Ovary (tissue), 9 donors: ENCODE results near the gene BSN. TPM values are rescaled to one million over a fixed set of nuclear protein-coding genes. Genes with fewer than 3 reads are reported as not detected.

Experiments used
- DNase-seq, 5 donors: peaks; one replicate each; pipeline ENCODE4 v3.0.0-alpha.2; 2019 to 2020
- H3K27ac ChIP-seq, 2 donors: fragments of 200-600 bp; one replicate each; pipeline versions ENCODE4 v1.5.1 to v1.8.0; 2019 to 2022
- H3K27me3 ChIP-seq: fragments of 200-600 bp; one replicate; pipeline ENCODE4 v1.8.0; 2022
- H3K36me3 ChIP-seq: fragments of 200-600 bp; sonication (generic); one replicate; pipeline ENCODE4 v1.5.1; 2019
- H3K4me1 ChIP-seq: one replicate; pipeline ENCODE4 v1.8.1; 2013; ENCODE audit warnings: mild to moderate bottlenecking, moderate library complexity; ENCODE audit not compliant: insufficient read depth
- H3K4me3 ChIP-seq: fragments of 200-600 bp; sonication (generic); one replicate; pipeline ENCODE4 v1.5.1; 2017
- H3K9me3 ChIP-seq, 2 donors: fragments of 200-600 bp in 1 of 2; sonication (generic) in 1 of 2; one replicate each; pipeline versions ENCODE4 v1.5.1 to v1.8.1; 2013 to 2019; ENCODE audit warnings: mild to moderate bottlenecking in 1 of 2, moderate library complexity in 1 of 2
- EP300 ChIP-seq: sonication (generic); formaldehyde crosslinking; IDR thresholded peaks from one replicate; pipeline ENCODE4 v1.6.1; 2017; ENCODE audit warnings: antibody characterized with exemption
- POLR2A ChIP-seq: fragments of 450-650 bp; IDR thresholded peaks from one replicate; pipeline ENCODE4 v1.6.1; 2017; ENCODE audit warnings: antibody characterized with exemption, mild to moderate bottlenecking, moderate library complexity
- WGBS, 3 donors: extraction: QIAGEN DNeasy Blood & Tissue Kit in 1 of 3; methylation state at CpG; one replicate each; pipeline versions ENCODE4 v1.1.5 to v1.1.7; 2013 to 2017; 5-methylcytosine and 5-hydroxymethylcytosine counted together
- intact Hi-C, 4 donors: fragments of 100-400 bp; cut with DNase I; formaldehyde crosslinking; loops; one replicate each; pipeline versions ENCODE4 v1.11.0 to v1.15.1; 2022 to 2023
- polyA plus RNA-seq, 2 donors: library from polyadenylated mRNA; stranded (reverse); fragments of 200-250 nt in 1 of 2; fragments of 350-450 nt in 1 of 2; fragmentation: Illumina TruSeq in 1 of 2; extraction: RNeasy Lipid Tissue Mini Kit (QIAGEN cat#74804) in 1 of 2; gene quantifications; one replicate each; pipeline ENCODE4 v1.2.3, GENCODE V29; 2013 to 2014
- total RNA-seq, 7 donors: library from RNA; depleted of rRNA in 2 of 7; stranded (reverse); fragments of >200 nt in 2 of 7; fragmentation: NEBNext Ultra II Directional in 3 of 7; extraction: Animal tissue kit (Norgen Biotek cat#: 25700) in 3 of 7; gene quantifications; one replicate each; pipeline versions ENCODE4 v1.1.0 to v1.2.4, GENCODE V29; 2016 to 2023
- TF ChIP-seq, protein P1 (sequence below), 3 donors: fragments of 450-650 bp in 2 of 3; fragments of 200-600 bp in 1 of 3; IDR thresholded peaks; one replicate each; pipeline versions ENCODE4 v1.5.1 to v1.8.0; 2016 to 2022; ENCODE audit warnings: antibody characterized with exemption in 3 of 3, mild to moderate bottlenecking in 1 of 3
- donor health status: DM: no; HTN: no; CAD: no; lungs with moderate emphysema.
- donor health status: DM: no; HTN: no; CAD: no.
- donor health status: Bipolar disorder and iron deficiency.
- donor health status: DM: yes; HTN: yes; CAD: no.
- donor health status: DM: no; HTN: no; CAD: no.
- donor health status: DM: yes; HTN: yes; CAD: no.

Gene BSN
- total and polyA plus RNA-seq, 9 donors, result 0.12 to 3.5 (median 0.77) TPM

GRCh38 chr3:49699281-49699979 is 145.2 kb downstream of the BSN start:
- 78 to 86% (median 78%) methylated on average over 16 of the region's 16 CpGs for WGBS, 3 donors
- Histone ChIP-seq H3K27me3 (no peaks in the 10 kb centered on the region), H3K4me1 (no peaks in the 10 kb centered on the region), H3K27ac (no peak overlapping the region), H3K36me3 (no peaks in the 10 kb centered on the region), H3K9me3 (no peaks in the 10 kb centered on the region), H3K4me3 (no peak overlapping the region)
- no peak for DNase-seq
- TF ChIP-seq EP300, result no peak
- no peak for TF ChIP-seq POLR2A
- TF ChIP-seq, protein P1, sequence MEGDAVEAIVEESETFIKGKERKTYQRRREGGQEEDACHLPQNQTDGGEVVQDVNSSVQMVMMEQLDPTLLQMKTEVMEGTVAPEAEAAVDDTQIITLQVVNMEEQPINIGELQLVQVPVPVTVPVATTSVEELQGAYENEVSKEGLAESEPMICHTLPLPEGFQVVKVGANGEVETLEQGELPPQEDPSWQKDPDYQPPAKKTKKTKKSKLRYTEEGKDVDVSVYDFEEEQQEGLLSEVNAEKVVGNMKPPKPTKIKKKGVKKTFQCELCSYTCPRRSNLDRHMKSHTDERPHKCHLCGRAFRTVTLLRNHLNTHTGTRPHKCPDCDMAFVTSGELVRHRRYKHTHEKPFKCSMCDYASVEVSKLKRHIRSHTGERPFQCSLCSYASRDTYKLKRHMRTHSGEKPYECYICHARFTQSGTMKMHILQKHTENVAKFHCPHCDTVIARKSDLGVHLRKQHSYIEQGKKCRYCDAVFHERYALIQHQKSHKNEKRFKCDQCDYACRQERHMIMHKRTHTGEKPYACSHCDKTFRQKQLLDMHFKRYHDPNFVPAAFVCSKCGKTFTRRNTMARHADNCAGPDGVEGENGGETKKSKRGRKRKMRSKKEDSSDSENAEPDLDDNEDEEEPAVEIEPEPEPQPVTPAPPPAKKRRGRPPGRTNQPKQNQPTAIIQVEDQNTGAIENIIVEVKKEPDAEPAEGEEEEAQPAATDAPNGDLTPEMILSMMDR (IDR thresholded peaks at IDR 0.05), result no peak
- intact Hi-C loops, result no loop called here

GRCh38 chr3:49700014-49700413 is 145.7 kb downstream of the BSN start:
- TF ChIP-seq EP300, result no peak
- TF ChIP-seq, protein P1 (IDR thresholded peaks at IDR 0.05), result no peak
- TF ChIP-seq POLR2A, result no peak
- intact Hi-C loops, result loop anchor here in 1 of 4 donors (10.0 kb wide), 1 partner anchor 205 kb away; the partner anchor contains the start of gene MST1R
- DNase-seq, result no peak

DNA sequence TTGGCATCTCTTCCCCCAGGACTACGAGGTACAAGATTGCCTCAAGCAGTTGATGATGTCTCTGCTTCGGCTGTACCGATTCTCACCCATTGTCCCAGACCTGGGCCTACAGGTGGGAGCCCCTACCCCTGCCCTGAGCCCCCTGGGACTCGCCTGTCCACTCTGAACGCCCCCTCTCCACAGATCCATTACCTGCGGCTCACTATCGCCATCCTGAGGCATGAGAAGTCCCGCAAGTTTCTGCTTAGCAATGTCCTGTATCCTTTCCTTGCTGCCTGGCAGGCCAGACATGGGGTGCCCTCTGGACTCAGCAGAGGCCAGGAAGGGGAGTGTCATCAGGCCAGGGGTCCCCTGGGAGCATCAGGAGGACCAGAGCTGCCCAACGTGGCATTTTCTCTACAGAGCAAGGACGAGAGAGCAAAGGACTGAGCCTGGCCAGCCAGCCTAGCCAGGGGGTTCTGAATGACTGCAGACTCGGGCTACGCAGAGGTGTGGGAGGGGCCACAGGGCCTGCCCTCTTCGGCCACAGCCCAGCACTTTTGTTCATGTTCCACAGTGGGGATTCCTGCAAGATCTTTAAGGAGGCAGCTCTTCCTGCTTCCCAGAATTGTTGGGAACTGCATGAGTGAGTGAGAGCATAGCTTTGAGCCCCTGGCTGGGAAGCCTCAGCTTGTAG is 146.3 kb downstream of the BSN start:
- WGBS, 3 donors, result 69 to 79% (median 74%) methylated on average over 13 of the region's 13 CpGs
- intact Hi-C loops, result loop anchor here in 1 of 4 donors (10.0 kb wide), 1 partner anchor 204 kb away; the partner anchor contains the start of gene MST1R
- Histone ChIP-seq H3K4me3 (no peak overlapping the region), H3K27me3 (no peaks in the 10 kb centered on the region), H3K36me3 (no peaks in the 10 kb centered on the region), H3K27ac (no peak overlapping the region), H3K9me3 (no peaks in the 10 kb centered on the region), H3K4me1 (no peaks in the 10 kb centered on the region)
- TF ChIP-seq EP300 (no peak), POLR2A (no peak)
- TF ChIP-seq, protein P1 (IDR thresholded peaks at IDR 0.05), result no peak
- DNase-seq, result no peak

More at GRCh38 chr3:49700014-49700413, 145.7 kb downstream of the BSN start:
- H3K27me3 ChIP-seq, result no peaks in the 10 kb centered on the region
- H3K27ac ChIP-seq, result no peak overlapping the region
- no peaks in the 10 kb centered on the region for H3K9me3 ChIP-seq
- no peak overlapping the region for H3K4me3 ChIP-seq
- no peaks in the 10 kb centered on the region for H3K36me3 ChIP-seq
- no peaks in the 10 kb centered on the region for H3K4me1 ChIP-seq
- 69 to 76% (median 70%) methylated on average over 8 of the region's 8 CpGs for WGBS, 3 donors

- no peaks in the 10 kb centered on the region for H3K9me3 ChIP-seq
- intact Hi-C loops, result loop anchor here in 1 of 4 donors (10.0 kb wide), 1 partner anchor 203 kb away; the partner anchor contains the start of gene MST1R
- H3K36me3 ChIP-seq, result no peaks in the 10 kb centered on the region
These were observed 147.3 kb downstream of the BSN start for GRCh38 chr3:49701388-49702077.

More at GRCh38 chr3:49701388-49702077, 147.3 kb downstream of the BSN start:
- Histone ChIP-seq H3K4me3 (no peak overlapping the region), H3K4me1 (no peaks in the 10 kb centered on the region), H3K27ac (no peak overlapping the region), H3K27me3 (no peaks in the 10 kb centered on the region)
- 77 to 81% (median 81%) methylated on average over 20 to 21 of the region's 21 CpGs for WGBS, 3 donors
- no peak for DNase-seq
- TF ChIP-seq POLR2A, result no peak
- TF ChIP-seq, protein P1 (IDR thresholded peaks at IDR 0.05), result no peak
- no peak for TF ChIP-seq EP300
